ENCODE results near the gene MISP. TPM values are rescaled to one million over a fixed set of nuclear protein-coding genes. Genes with fewer than 3 reads are reported as not detected.

Gene MISP
- total and polyA plus RNA-seq, 2 of the 8 experiments (the other 6 are each of a cell fraction or from before 2014, with no cell fraction given), result 0.43 to 0.45 TPM

- no peak overlapping the region for H3K9ac ChIP-seq (replicated peaks in 1 of 4; ENCODE audit: extremely low read depth in 1 of 4, low read depth in 3 of 4, low read length in 3 of 4)
- no peaks in the 10 kb centered on the region for H3K23me2 ChIP-seq (ENCODE audit: low read depth, low read length)
- no peak overlapping the region for H3K4ac ChIP-seq (replicated peaks; ENCODE audit: insufficient read length, low read depth, low read length)
- no peaks in the 10 kb centered on the region for H3K79me1 ChIP-seq (ENCODE audit: low read depth, low read length)
- no peak overlapping the region for H4K5ac ChIP-seq (ENCODE audit: insufficient read length, low read depth, low read length)
- H4K91ac ChIP-seq (replicated peaks; ENCODE audit: insufficient read length, low read length), result no peak overlapping the region
- H3K79me2 ChIP-seq (ENCODE audit: control insufficient read depth in 1 of 2, insufficient read depth in 2 of 2, low read length in 2 of 2), result no peaks in the 10 kb centered on the region
- DNase-seq (ENCODE audit: low read depth in 1 of 2, low spot score in 2 of 2) (no peak), FAIRE-seq (no peak)
- H3K14ac ChIP-seq (ENCODE audit: insufficient read length), result no peak overlapping the region
- H3K36me3 ChIP-seq (ENCODE audit: control insufficient read depth in 2 of 4, insufficient read depth in 4 of 4, low read length in 3 of 4), result no peaks in the 10 kb centered on the region
- no peak overlapping the region for H2BK120ac ChIP-seq (replicated peaks; ENCODE audit: low read depth, low read length)
- H3K27me3 ChIP-seq (replicated peaks in 1 of 4; ENCODE audit: control insufficient read depth in 3 of 4, extremely low read depth in 1 of 4, insufficient read depth in 3 of 4, low read length in 3 of 4), result no peaks in the 10 kb centered on the region
- H3K56ac ChIP-seq (replicated peaks; ENCODE audit: insufficient read length, low read depth, low read length), result no peak overlapping the region
- H4K8ac ChIP-seq (ENCODE audit: extremely low read depth, insufficient read depth, low read length), result no peak overlapping the region; the same call in 1 of the 2 replicates
- H3K4me3 ChIP-seq (ENCODE audit: extremely low read depth in 1 of 4, insufficient read depth in 2 of 4, low read depth in 3 of 4, low read length in 4 of 4), result no peak overlapping the region
- no peak overlapping the region for H2BK20ac ChIP-seq (ENCODE audit: low read length)
- H2BK5ac ChIP-seq (ENCODE audit: low read depth, low read length), result no peak overlapping the region
- ChIA-PET CTCF (ENCODE audit: partially characterized antibody) (no interaction called here), POLR2A (ENCODE audit: partially characterized antibody) (no interaction called here)
- H4K20me1 ChIP-seq (replicated peaks in 1 of 2; ENCODE audit: control insufficient read depth in 1 of 2, insufficient read depth in 2 of 2, low read length in 2 of 2), result peaks cover 0 to 1% of the 10 kb centered on the region in 2 experiments
- H3K4me1 ChIP-seq (replicated peaks in 1 of 4; ENCODE audit: control insufficient read depth in 3 of 4, insufficient read depth in 4 of 4, low read length in 3 of 4), result 0 out of 7 replicates have a peak, but pooled peaks cover 0 to under 1% (median 0%) of the 10 kb centered on the region in 4 experiments
- no peak overlapping the region for H3K4me2 ChIP-seq (ENCODE audit: insufficient read depth in 1 of 2, low read depth in 2 of 2, low read length in 2 of 2)
- no peak overlapping the region for H2BK12ac ChIP-seq (ENCODE audit: low read depth, low read length)
- no peak overlapping the region for H2BK15ac ChIP-seq (ENCODE audit: low read length)
- peaks cover 5 to 14% of the 10 kb centered on the region in 2 experiments; a peak in 2 of 4 replicates for H3K9me3 ChIP-seq (ENCODE audit: insufficient read depth in 2 of 2, low read depth in 1 of 2, low read length in 1 of 2)
- H3K18ac ChIP-seq (ENCODE audit: extremely low read depth, low read length), result no peak overlapping the region
- no peak overlapping the region for H3K23ac ChIP-seq (ENCODE audit: insufficient read length)
- no peak overlapping the region for H3K27ac ChIP-seq (ENCODE audit: low read depth, low read length)
- no peak overlapping the region for H2AK5ac ChIP-seq (ENCODE audit: low read depth, low read length)
- 90% methylated on average over 34 of the region's 43 CpGs; no CpG with 5 or more reads in 1 of the 2 experiments for WGBS, 2 experiments (ENCODE audit: extremely low coverage in 1 of 2, insufficient coverage in 1 of 2, insufficient read length in 1 of 2, insufficient replicate concordance in 2 of 2, low coverage in 1 of 2, low lambda C conversion rate in 2 of 2, missing lambda C conversion rate in 1 of 2)
- no peak overlapping the region for H2AFZ ChIP-seq (ENCODE audit: low read length)
- TF ChIP-seq CBX8 (IDR thresholded peaks at IDR 0.05; ENCODE audit: borderline replicate concordance, low read depth, low read length), result no peak
- TF ChIP-seq PHF8 (conservative IDR thresholded peaks at IDR 0.05; ENCODE audit: low read depth, low read length), result no peak
- TF ChIP-seq RFX5 (IDR thresholded peaks at IDR 0.05; ENCODE audit: borderline replicate concordance, low read depth, low read length), result no peak
- no peak for TF ChIP-seq E2F6 (IDR thresholded peaks at IDR 0.05)
- no peak for TF ChIP-seq EP300 (IDR thresholded peaks at IDR 0.05; ENCODE audit: borderline replicate concordance in 1 of 2, low read depth in 2 of 2, low read length in 2 of 2)
- TF ChIP-seq YY1 (IDR thresholded peaks at IDR 0.05; ENCODE audit: low read depth, low read length), result no peak
- TF ChIP-seq ZNF274 (IDR thresholded peaks at IDR 0.05; ENCODE audit: borderline replicate concordance, extremely low read depth, low read length), result no peak
- TF ChIP-seq SUZ12 (IDR thresholded peaks at IDR 0.05; ENCODE audit: low read length), result no peak
- TF ChIP-seq TCF12 (IDR thresholded peaks at IDR 0.05; ENCODE audit: low read depth, low read length), result no peak
- TF ChIP-seq EGR1 (IDR thresholded peaks at IDR 0.05; ENCODE audit: borderline replicate concordance, low read depth, low read length), result no peak
- TF ChIP-seq ATF2 (IDR thresholded peaks at IDR 0.05; ENCODE audit: low read length), result no peak
These were observed 4.6 kb upstream of the MISP start for GRCh38 chr19:746208-746819.
